MM.1S (cell line): ENCODE results near the gene GNL2.
"Not testable (repeated sequence)": the region's sequence is repeated elsewhere in the genome, so short reads cannot be mapped to it uniquely, and the experiment has no call there.

Source experiments
- CTCF ChIP-seq: fragments of 300-600 bp; sonication (generic); IDR thresholded peaks from 2 replicates; pipeline ENCODE4 v1.5.1; 2016; ENCODE audit warnings: antibody characterized with exemption, low read length, mixed read lengths
- EZH2 ChIP-seq: fragments of 300-600 bp; sonication (generic); optimal IDR thresholded peaks from 2 replicates; pipeline ENCODE3; 2017; ENCODE audit warnings: low read depth, mild to moderate bottlenecking, antibody characterized with exemption, low read length, mixed read lengths
- EZH2phosphoT487 ChIP-seq: fragments of 300-600 bp; sonication (generic); IDR thresholded peaks from 2 replicates; pipeline ENCODE4 v1.6.1; 2018; ENCODE audit warnings: antibody characterized with exemption, low read length

DNA sequence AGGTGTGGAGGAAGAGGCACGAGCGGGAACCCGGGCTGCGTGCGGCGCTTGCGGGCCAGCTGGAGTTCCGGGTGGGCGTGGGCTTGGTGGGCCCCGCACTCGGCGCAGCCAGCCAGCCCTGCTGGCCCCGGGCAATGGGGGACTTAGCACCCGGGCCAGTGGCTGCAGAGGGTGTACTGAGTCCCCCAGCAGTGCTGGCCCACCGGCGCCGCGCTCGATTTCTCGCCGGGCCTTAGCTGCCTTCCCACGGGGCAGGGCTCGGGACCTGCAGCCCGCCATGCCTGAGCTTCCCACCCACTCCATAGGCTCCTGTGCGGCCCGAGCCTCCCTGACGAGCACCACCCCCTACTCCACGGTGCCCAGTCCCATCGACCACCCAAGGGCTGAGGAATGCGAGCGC lies 77.5 kb downstream of the GNL2 start:
- TF ChIP-seq EZH2phosphoT487, CTCF, EZH2: not testable (repeated sequence)
